ENCODE measurements around the gene AHCYL2.
"Not testable (repeated sequence)": the region's sequence is repeated elsewhere in the genome, so short reads cannot be mapped to it uniquely, and the experiment has no call there.

Gene AHCYL2

GRCh38 chr7:129394982-129395914, 170.4 kb downstream of the AHCYL2 start:
- Mint-ChIP-seq H3K27me3 (no peaks in the 10 kb centered on the region), H3K4me1 (ENCODE audit: low read depth) (no peaks in the 10 kb centered on the region), H3K36me3 (ENCODE audit: low read depth) (peaks cover 10% of the 10 kb centered on the region), H3K27ac (no peak overlapping the region), H3K4me3 (no peak overlapping the region), H3K9me3 (no peaks in the 10 kb centered on the region)

- Mint-ChIP-seq H3K36me3 (ENCODE audit: low read depth) (peaks cover 19% of the 10 kb centered on the region), H3K4me1 (ENCODE audit: low read depth) (peaks cover 16% of the 10 kb centered on the region), H3K9me3 (no peaks in the 10 kb centered on the region), H3K27ac (no peak overlapping the region), H3K27me3 (no peaks in the 10 kb centered on the region), H3K4me3 (no peak overlapping the region)
Observed at GRCh38 chr7:129401228-129401966, 176.6 kb downstream of the AHCYL2 start.

GRCh38 chr7:129401967-129402860, 177.4 kb downstream of the AHCYL2 start:
- Mint-ChIP-seq H3K4me1 (ENCODE audit: low read depth) (peaks cover 16% of the 10 kb centered on the region), H3K27ac (peak overlapping the region; percentile 1), H3K36me3 (ENCODE audit: low read depth) (peaks cover 19% of the 10 kb centered on the region), H3K9me3 (no peaks in the 10 kb centered on the region), H3K4me3 (no peak overlapping the region), H3K27me3 (no peaks in the 10 kb centered on the region)

DNA sequence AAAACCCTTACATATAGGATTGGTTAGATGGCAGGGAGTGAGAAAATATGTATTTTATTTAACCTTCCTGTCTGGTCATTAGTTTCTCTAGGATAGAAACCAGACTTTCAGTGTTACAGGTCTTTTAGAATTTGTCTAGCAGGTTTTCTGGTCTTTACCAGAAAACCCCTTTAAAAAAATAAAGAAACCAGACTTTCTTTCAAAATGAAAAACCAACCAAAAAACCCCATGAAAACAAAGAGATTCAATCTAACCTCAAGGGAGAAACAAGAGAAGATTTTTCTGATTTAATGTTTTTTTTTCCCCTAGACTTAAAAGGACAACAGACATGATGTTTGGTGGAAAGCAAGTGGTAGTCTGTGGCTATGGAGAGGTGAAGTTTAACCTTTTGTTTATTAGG, 180.7 kb downstream of the AHCYL2 start:
- peak overlapping the region; percentile 17 for H3K27ac Mint-ChIP-seq
- H3K36me3 Mint-ChIP-seq (ENCODE audit: low read depth): peaks cover 43% of the 10 kb centered on the region
- H3K27me3 Mint-ChIP-seq: no peaks in the 10 kb centered on the region
- peaks cover 16% of the 10 kb centered on the region for H3K4me1 Mint-ChIP-seq (ENCODE audit: low read depth)
- no peak overlapping the region for H3K4me3 Mint-ChIP-seq
- no peaks in the 10 kb centered on the region for H3K9me3 Mint-ChIP-seq

GRCh38 chr7:129410238-129410637, 185.4 kb downstream of the AHCYL2 start:
- not testable (repeated sequence) for H3K4me3 Mint-ChIP-seq, H3K9me3 Mint-ChIP-seq, H3K27ac Mint-ChIP-seq, H3K27me3 Mint-ChIP-seq
- H3K4me1 Mint-ChIP-seq (ENCODE audit: low read depth): peaks cover 11% of the 10 kb centered on the region
- H3K36me3 Mint-ChIP-seq (ENCODE audit: low read depth): peaks cover 57% of the 10 kb centered on the region

DNA sequence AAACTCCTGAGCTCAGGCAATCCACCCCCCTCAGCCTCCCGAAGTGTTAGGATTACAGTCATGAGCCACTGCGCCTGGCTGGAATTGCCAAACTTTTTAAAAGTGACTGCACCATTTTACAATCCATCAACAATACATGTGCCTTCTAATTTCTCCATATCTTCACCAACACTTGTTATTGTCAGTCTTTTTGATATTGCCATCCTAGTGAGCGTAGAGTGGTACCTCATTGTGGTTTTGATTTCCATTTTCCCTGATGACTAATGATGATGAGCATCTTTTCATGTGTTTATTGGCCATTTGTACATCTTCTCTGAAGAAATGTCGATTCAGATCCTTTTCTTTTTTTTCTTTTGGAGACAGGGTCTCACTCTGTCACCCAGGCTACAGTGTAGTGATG, 187.7 kb downstream of the AHCYL2 start:
- Mint-ChIP-seq H3K9me3 (peaks cover 4% of the 10 kb centered on the region), H3K27ac (no peak overlapping the region), H3K36me3 (ENCODE audit: low read depth) (peaks cover 49% of the 10 kb centered on the region), H3K27me3 (no peaks in the 10 kb centered on the region), H3K4me3 (no peak overlapping the region), H3K4me1 (ENCODE audit: low read depth) (peaks cover 3% of the 10 kb centered on the region)

DNA sequence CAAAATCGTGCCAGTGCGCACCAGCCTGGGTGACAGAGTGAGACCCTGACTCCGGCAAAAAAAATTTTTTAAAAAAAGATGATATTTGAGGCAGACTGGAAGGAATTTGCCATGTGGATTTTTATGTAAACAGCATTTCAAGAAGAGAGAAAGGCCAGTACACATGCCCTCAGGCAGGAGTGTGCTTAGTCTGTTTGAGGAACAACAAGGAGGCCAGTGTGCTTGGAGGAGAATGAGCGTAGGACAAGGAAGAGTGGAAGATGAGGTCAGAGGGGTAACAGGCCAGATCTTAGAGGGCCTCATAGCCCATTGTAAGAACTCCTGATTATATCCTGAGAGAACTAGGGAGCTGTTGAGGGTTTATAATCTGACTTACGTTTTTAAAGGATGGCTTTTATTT, 192.2 kb downstream of the AHCYL2 start:
- Mint-ChIP-seq H3K9me3 (peaks cover 4% of the 10 kb centered on the region), H3K36me3 (ENCODE audit: low read depth) (peaks cover 21% of the 10 kb centered on the region), H3K27me3 (no peaks in the 10 kb centered on the region)

GRCh38 chr7:129421717-129422250, 197.0 kb downstream of the AHCYL2 start:
- H3K36me3 Mint-ChIP-seq (ENCODE audit: low read depth): peaks cover 19% of the 10 kb centered on the region
- H3K4me3 Mint-ChIP-seq: no peak overlapping the region
- H3K27ac Mint-ChIP-seq: no peak overlapping the region
- H3K4me1 Mint-ChIP-seq (ENCODE audit: low read depth): no peaks in the 10 kb centered on the region
- H3K9me3 Mint-ChIP-seq: no peaks in the 10 kb centered on the region
- no peaks in the 10 kb centered on the region for H3K27me3 Mint-ChIP-seq

More for the DNA sequence above, 192.2 kb downstream of the AHCYL2 start:
- H3K4me3 Mint-ChIP-seq: no peak overlapping the region
- H3K27ac Mint-ChIP-seq: no peak overlapping the region
- peaks cover 3% of the 10 kb centered on the region for H3K4me1 Mint-ChIP-seq (ENCODE audit: low read depth)

- Mint-ChIP-seq H3K36me3 (ENCODE audit: low read depth) (peaks cover 25% of the 10 kb centered on the region), H3K27ac (no peak overlapping the region), H3K27me3 (no peaks in the 10 kb centered on the region), H3K4me1 (ENCODE audit: low read depth) (no peaks in the 10 kb centered on the region), H3K4me3 (no peak overlapping the region), H3K9me3 (no peaks in the 10 kb centered on the region)
Observed at GRCh38 chr7:129422727-129423126, 197.9 kb downstream of the AHCYL2 start.

DNA sequence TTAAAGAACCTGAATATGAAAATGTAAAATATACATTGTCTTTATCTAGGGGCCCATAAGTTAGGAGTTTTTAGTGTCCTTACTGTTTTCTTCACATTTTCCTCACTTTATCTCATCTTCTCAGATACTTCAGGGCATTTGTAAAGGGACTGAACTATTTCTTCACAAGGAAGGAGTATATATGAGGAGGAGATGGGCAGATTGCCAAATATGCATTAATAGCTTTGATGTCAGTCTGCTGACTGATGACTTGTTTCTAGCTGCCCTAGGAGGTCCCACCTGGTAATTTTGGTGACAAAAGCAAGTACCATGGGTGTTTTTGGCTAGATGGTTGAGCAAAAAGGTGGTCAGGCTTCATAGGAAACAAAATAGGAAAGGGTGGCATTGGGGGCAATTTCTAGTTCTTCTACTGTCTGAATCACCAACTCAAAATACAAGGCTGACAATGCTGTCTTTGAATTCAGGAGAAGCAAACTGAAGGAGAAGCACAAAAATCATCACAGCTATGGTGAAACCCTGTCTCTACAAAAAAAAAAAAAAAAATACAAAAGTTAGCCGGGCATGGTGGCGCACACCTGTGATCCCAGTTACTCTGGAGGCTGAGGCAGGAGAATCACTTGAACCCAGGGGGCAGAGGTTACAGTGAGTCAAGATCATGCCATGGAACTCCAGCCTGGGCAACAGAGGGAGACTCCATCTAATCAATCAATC, 199.0 kb downstream of the AHCYL2 start:
- Mint-ChIP-seq H3K4me3 (no peak overlapping the region), H3K36me3 (ENCODE audit: low read depth) (peaks cover 26% of the 10 kb centered on the region), H3K4me1 (ENCODE audit: low read depth) (no peaks in the 10 kb centered on the region), H3K9me3 (no peaks in the 10 kb centered on the region), H3K27ac (no peak overlapping the region), H3K27me3 (no peaks in the 10 kb centered on the region)

DNA sequence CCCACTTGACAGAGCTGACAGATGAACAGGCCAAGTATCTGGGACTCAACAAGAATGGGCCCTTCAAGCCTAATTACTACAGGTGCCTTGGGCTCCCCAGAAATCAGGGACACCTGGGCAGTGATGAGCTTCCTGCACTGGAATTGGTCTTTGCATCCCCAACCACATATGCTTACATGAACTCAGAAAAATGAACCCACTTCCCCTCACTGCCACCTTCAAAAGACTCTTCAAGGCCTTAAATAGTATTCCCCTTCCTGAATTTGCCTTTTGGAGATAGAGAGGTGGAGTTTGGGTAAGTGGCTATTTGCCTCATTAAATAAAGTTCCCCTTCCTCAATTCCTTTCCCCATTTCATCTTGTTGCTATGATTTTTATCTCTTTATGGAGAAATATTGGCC, 201.7 kb downstream of the AHCYL2 start:
- Mint-ChIP-seq H3K9me3 (no peaks in the 10 kb centered on the region), H3K27me3 (no peaks in the 10 kb centered on the region), H3K4me3 (no peak overlapping the region), H3K4me1 (ENCODE audit: low read depth) (no peaks in the 10 kb centered on the region), H3K36me3 (ENCODE audit: low read depth) (peaks cover 26% of the 10 kb centered on the region), H3K27ac (no peak overlapping the region)

DNA sequence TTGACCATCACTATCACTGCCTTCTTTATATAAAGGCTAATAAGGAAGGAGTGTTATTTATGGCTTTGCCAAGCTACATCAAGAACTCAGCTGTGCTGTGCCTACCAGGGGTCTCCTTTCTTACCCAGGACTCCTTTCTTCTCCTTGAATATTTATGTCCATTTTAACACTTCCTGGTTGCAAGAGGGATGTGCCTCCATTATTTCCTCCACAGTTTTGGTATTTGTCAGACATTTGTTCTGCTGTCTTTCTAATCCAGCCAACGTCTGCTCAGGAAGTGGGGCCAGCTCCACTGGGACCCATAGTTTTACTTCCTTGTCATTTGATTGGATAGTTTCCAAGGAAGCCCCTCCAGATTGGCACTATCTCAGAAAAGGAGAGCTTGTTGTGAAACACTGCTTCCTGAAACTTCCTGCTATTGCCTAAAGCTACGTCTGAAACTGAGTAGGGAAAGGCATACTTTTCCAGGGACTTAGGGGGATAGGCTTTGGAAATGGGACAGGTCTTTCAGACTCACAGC, 202.8 kb downstream of the AHCYL2 start:
- Mint-ChIP-seq H3K4me3 (no peak overlapping the region), H3K27me3 (peaks cover 7% of the 10 kb centered on the region), H3K27ac (no peak overlapping the region), H3K4me1 (ENCODE audit: low read depth) (peaks cover under 1% of the 10 kb centered on the region), H3K9me3 (no peaks in the 10 kb centered on the region), H3K36me3 (ENCODE audit: low read depth) (peaks cover 25% of the 10 kb centered on the region)

- peaks cover 27% of the 10 kb centered on the region for H3K27me3 Mint-ChIP-seq
- H3K27ac Mint-ChIP-seq: no peak overlapping the region
- H3K36me3 Mint-ChIP-seq (ENCODE audit: low read depth): peaks cover 22% of the 10 kb centered on the region
- H3K4me3 Mint-ChIP-seq: no peak overlapping the region
- peaks cover 33% of the 10 kb centered on the region for H3K4me1 Mint-ChIP-seq (ENCODE audit: low read depth)
- H3K9me3 Mint-ChIP-seq: no peaks in the 10 kb centered on the region
Observed at GRCh38 chr7:129431911-129432643, 207.2 kb downstream of the AHCYL2 start.

Measured in stimulated activated naive CD8-positive, alpha-beta T cell treated with anti-CD3 and anti-CD28 coated beads, Interleukin-15, Interleukin-2, amounts not matched to agents 100 ng/mL and 50 ng/mL, for 24 hours (primary cell).